Parathyroid adenoma (tissue), 2 donors: ENCODE data around the gene SND1.

ENCODE experiments used
- H2AFZ ChIP-seq: fragments of 300-600 bp; sonication (generic); one replicate; pipeline ENCODE4 v1.7.0; 2017; ENCODE audit warnings: antibody characterized with exemption, mild to moderate bottlenecking
- H3K27ac ChIP-seq: fragments of 300-600 bp; sonication (generic); one replicate; pipeline ENCODE4 v1.7.0; 2017
- H3K27me3 ChIP-seq: fragments of 300-600 bp; sonication (generic); one replicate; pipeline ENCODE4 v1.7.0; 2017; ENCODE audit warnings: low read length; ENCODE audit not compliant: control insufficient read depth, insufficient read depth
- H3K36me3 ChIP-seq: fragments of 300-600 bp; sonication (generic); one replicate; pipeline ENCODE4 v1.7.0; 2017; ENCODE audit warnings: low read length; ENCODE audit not compliant: control insufficient read depth, insufficient read depth
- H3K4me1 ChIP-seq: fragments of 300-600 bp; sonication (generic); one replicate; pipeline ENCODE4 v1.7.0; 2017; ENCODE audit warnings: control low read depth
- H3K4me2 ChIP-seq: fragments of 300-600 bp; sonication (generic); one replicate; pipeline ENCODE4 v1.7.0; 2017; ENCODE audit warnings: low read length
- H3K4me3 ChIP-seq: fragments of 300-600 bp; sonication (generic); one replicate; pipeline ENCODE4 v1.7.0; 2017; ENCODE audit warnings: low read depth, low read length
- H3K79me2 ChIP-seq: fragments of 300-600 bp; sonication (generic); one replicate; pipeline ENCODE4 v1.7.0; 2017; ENCODE audit warnings: control low read depth
- H3K9ac ChIP-seq: fragments of 300-600 bp; sonication (generic); one replicate; pipeline ENCODE4 v1.7.0; 2017; ENCODE audit warnings: mild to moderate bottlenecking
- H3K9me3 ChIP-seq: fragments of 300-600 bp; sonication (generic); one replicate; pipeline ENCODE4 v1.7.0; 2017; ENCODE audit warnings: low read length; ENCODE audit not compliant: control insufficient read depth
- TF ChIP-seq, protein P1 (sequence below): fragments of 300-600 bp; sonication (generic); IDR thresholded peaks from one replicate; pipeline ENCODE4 v1.7.0; 2017; ENCODE audit warnings: antibody characterized with exemption, mild to moderate bottlenecking
- donor health status: primary hyperparathyroidism.

The SND1 gene

GRCh38 chr7:127850195-127850594 lies 198.2 kb downstream of the SND1 start:
- Histone ChIP-seq H3K36me3 (no peaks in the 10 kb centered on the region), H2AFZ (no peak overlapping the region), H3K79me2 (no peaks in the 10 kb centered on the region), H3K4me1 (peaks cover 3% of the 10 kb centered on the region), H3K9ac (no peak overlapping the region), H3K27ac (no peak overlapping the region), H3K4me2 (no peak overlapping the region), H3K9me3 (no peaks in the 10 kb centered on the region), H3K4me3 (no peak overlapping the region), H3K27me3 (no peaks in the 10 kb centered on the region)
- TF ChIP-seq, protein P1, sequence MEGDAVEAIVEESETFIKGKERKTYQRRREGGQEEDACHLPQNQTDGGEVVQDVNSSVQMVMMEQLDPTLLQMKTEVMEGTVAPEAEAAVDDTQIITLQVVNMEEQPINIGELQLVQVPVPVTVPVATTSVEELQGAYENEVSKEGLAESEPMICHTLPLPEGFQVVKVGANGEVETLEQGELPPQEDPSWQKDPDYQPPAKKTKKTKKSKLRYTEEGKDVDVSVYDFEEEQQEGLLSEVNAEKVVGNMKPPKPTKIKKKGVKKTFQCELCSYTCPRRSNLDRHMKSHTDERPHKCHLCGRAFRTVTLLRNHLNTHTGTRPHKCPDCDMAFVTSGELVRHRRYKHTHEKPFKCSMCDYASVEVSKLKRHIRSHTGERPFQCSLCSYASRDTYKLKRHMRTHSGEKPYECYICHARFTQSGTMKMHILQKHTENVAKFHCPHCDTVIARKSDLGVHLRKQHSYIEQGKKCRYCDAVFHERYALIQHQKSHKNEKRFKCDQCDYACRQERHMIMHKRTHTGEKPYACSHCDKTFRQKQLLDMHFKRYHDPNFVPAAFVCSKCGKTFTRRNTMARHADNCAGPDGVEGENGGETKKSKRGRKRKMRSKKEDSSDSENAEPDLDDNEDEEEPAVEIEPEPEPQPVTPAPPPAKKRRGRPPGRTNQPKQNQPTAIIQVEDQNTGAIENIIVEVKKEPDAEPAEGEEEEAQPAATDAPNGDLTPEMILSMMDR = no peak

GRCh38 chr7:127854383-127854782 lies 202.4 kb downstream of the SND1 start:
- H2AFZ ChIP-seq = no peak overlapping the region
- H3K4me2 ChIP-seq = no peak overlapping the region
- H3K9ac ChIP-seq = no peak overlapping the region
- no peak overlapping the region for H3K27ac ChIP-seq
- H3K79me2 ChIP-seq = no peaks in the 10 kb centered on the region
- no peaks in the 10 kb centered on the region for H3K4me1 ChIP-seq
- H3K9me3 ChIP-seq = no peaks in the 10 kb centered on the region
- H3K36me3 ChIP-seq = no peaks in the 10 kb centered on the region
- TF ChIP-seq, protein P1 = no peak
- no peak overlapping the region for H3K4me3 ChIP-seq
- no peaks in the 10 kb centered on the region for H3K27me3 ChIP-seq

DNA sequence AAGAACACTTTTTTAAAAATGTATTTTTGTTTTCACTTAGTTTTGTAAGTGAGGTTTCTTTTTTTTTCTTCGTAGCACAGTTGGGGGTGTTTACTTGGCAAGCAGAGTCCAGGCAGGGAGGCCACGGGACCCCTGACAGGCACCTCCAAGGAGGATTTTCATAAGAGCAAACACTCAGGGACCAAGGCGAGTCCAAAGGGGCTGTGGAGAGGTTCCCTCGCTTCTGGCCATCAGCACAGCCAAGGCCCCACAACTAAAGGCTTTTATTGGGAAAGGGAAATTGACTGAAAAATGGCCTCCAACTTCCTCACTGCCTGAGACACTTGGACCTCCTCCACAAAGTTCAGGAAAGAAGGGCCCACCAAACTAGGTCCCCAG lies 205.5 kb downstream of the SND1 start:
- H3K4me1 ChIP-seq = peaks cover under 1% of the 10 kb centered on the region
- no peak overlapping the region for H3K4me2 ChIP-seq
- H3K79me2 ChIP-seq = no peaks in the 10 kb centered on the region

DNA sequence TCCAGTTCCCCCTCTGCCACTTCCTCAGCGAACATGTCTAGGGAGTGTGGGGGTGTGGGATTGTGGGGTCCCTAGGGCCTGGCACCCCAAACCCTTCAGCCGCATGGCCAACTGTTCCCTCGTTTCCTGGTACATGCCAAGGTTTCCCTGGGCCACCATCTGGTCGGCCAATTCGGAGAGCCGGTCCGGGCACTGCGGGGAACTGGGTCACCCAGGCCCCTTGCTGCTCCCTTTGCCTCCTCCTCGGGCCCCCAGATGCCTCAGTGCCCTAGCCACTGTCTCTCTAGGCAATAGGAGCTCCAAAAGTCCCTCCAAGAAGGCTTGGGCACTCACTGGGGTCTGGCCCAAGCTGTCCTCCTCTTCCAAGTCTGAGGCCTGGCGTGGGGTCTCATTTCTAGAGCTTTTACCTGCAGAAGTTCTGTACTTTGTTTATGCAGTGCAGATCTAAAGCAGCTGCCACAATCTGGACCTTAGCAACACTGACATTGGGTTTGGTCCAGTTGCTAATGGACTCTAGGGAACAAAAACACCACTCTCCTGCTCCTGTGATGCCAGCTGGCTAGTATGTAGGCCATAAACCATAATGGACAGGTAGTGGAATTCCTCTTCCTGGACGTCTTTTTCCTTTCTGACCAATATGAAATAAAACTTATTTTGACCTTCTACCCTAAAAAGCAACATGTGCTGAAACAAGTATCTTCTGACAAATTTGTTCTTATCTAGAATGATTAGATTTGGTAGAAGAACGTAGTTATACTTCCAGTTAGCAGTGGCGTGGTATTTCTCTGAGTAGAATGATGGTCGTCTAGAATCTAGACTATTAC lies 206.3 kb downstream of the SND1 start:
- Histone ChIP-seq H3K27ac (no peak overlapping the region), H3K79me2 (no peaks in the 10 kb centered on the region), H3K9ac (no peak overlapping the region), H3K4me2 (no peak overlapping the region), H2AFZ (no peak overlapping the region), H3K4me1 (peaks cover 3% of the 10 kb centered on the region), H3K9me3 (no peaks in the 10 kb centered on the region), H3K36me3 (no peaks in the 10 kb centered on the region), H3K27me3 (no peaks in the 10 kb centered on the region), H3K4me3 (no peak overlapping the region)
- TF ChIP-seq, protein P1 = no peak

More for the DNA sequence above, 205.5 kb downstream of the SND1 start:
- H3K27me3 ChIP-seq = no peaks in the 10 kb centered on the region
- no peaks in the 10 kb centered on the region for H3K9me3 ChIP-seq
- no peak overlapping the region for H3K4me3 ChIP-seq
- no peak overlapping the region for H2AFZ ChIP-seq
- TF ChIP-seq, protein P1 = no peak
- H3K27ac ChIP-seq = no peak overlapping the region
- no peaks in the 10 kb centered on the region for H3K36me3 ChIP-seq
- no peak overlapping the region for H3K9ac ChIP-seq

DNA sequence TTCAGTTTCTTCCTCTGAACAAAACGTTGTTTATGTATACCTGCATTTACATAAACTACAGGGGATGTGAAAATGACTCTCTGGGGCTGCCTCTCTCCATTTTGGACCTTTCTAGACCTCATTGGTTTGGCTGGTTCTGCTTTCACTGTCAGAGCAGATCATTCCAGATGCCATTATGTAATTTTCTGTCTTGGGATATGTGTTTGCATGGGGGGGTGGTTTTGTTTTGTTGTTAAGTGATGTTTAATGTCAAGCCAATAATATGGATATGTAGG lies 206.9 kb downstream of the SND1 start:
- Histone ChIP-seq H2AFZ (no peak overlapping the region), H3K27ac (no peak overlapping the region), H3K4me1 (peaks cover 3% of the 10 kb centered on the region), H3K36me3 (no peaks in the 10 kb centered on the region), H3K9me3 (no peaks in the 10 kb centered on the region), H3K4me3 (no peak overlapping the region), H3K4me2 (no peak overlapping the region), H3K27me3 (no peaks in the 10 kb centered on the region), H3K79me2 (no peaks in the 10 kb centered on the region), H3K9ac (no peak overlapping the region)
- TF ChIP-seq, protein P1 = no peak
